ENCODE results near the gene SHC2. TPM values are rescaled to one million over a fixed set of nuclear protein-coding genes. Genes with fewer than 3 reads are reported as not detected.

Gene SHC2
- total and polyA plus RNA-seq, 2 of the 8 experiments (the other 6 are each of a cell fraction or from before 2014, with no cell fraction given) = 4.4 to 7.3 TPM

DNA sequence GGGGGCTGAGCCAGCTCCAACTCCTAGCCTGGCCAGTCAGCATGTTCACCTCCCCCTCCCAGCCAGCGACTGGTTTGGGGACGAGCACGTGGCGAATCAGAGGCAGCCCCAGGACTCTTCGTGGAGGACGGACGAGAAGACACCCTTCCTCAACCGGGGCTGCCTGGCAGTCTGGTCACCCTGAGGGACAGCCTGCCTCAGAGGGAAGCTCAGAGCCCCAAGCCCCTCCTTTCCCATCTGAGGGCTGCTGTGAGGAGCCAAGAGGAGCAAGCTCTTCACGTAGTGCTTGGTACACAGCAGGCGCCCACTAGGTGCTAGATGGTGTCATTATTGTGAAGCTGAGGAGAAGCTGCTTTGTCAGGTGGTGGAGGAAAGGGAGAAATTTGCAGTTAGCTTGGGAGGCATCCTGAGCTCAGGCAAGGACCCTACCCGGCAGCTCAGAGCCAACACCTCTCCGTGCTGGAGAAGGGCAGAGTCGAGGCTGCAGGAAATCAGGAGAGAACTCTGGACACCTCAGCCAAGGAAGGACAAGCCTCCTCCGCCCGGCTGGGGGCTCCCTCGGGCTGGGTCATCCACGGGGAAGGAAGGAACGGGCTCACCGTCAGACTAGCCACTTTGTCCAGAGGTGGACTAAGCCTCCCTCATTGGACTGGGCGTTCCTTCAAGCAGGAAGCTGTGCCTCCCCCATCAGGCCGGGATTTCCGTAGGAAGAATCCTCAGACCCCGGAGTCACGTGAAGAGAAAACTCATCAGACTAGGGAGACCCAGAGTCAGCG is 37.0 kb downstream of the SHC2 start:
- Histone ChIP-seq H3K23me2 (ENCODE audit: low read depth, low read length) (no peaks in the 10 kb centered on the region), H3K79me1 (ENCODE audit: low read depth, low read length) (no peaks in the 10 kb centered on the region), H2BK120ac (replicated peaks; ENCODE audit: low read depth, low read length) (no peak overlapping the region), H3K4me3 (ENCODE audit: extremely low read depth in 1 of 4, insufficient read depth in 2 of 4, low read depth in 3 of 4, low read length in 4 of 4) (no peak overlapping the region), H3K9ac (replicated peaks in 1 of 4; ENCODE audit: extremely low read depth in 1 of 4, low read depth in 3 of 4, low read length in 3 of 4) (no peak overlapping the region), H3K9me3 (ENCODE audit: insufficient read depth in 2 of 2, low read depth in 1 of 2, low read length in 1 of 2) (peaks cover 5 to 6% of the 10 kb centered on the region in 2 experiments; a peak in 2 of 4 replicates), H3K4ac (replicated peaks; ENCODE audit: insufficient read length, low read depth, low read length) (no peak overlapping the region), H4K91ac (replicated peaks; ENCODE audit: insufficient read length, low read length) (no peak overlapping the region), H4K8ac (ENCODE audit: extremely low read depth, insufficient read depth, low read length) (no peak overlapping the region; the same call in 1 of the 2 replicates), H2BK15ac (ENCODE audit: low read length) (no peak overlapping the region; the same call in 1 of the 2 replicates), H3K79me2 (ENCODE audit: control insufficient read depth in 1 of 2, insufficient read depth in 2 of 2, low read length in 2 of 2) (no peaks in the 10 kb centered on the region), H2BK5ac (ENCODE audit: low read depth, low read length) (no peak overlapping the region), H3K27me3 (replicated peaks in 1 of 4; ENCODE audit: control insufficient read depth in 3 of 4, extremely low read depth in 1 of 4, insufficient read depth in 3 of 4, low read length in 3 of 4) (peaks cover 0 to 15% (median 5%) of the 10 kb centered on the region in 4 experiments; a peak in 5 of 7 replicates), H3K4me2 (ENCODE audit: insufficient read depth in 1 of 2, low read depth in 2 of 2, low read length in 2 of 2) (no peak overlapping the region), H4K5ac (ENCODE audit: insufficient read length, low read depth, low read length) (no peak overlapping the region), H3K23ac (ENCODE audit: insufficient read length) (no peak overlapping the region), H3K36me3 (ENCODE audit: control insufficient read depth in 2 of 4, insufficient read depth in 4 of 4, low read length in 3 of 4) (peaks cover 0 to 2% (median 0%) of the 10 kb centered on the region in 4 experiments; a peak in 1 of 8 replicates), H2AK5ac (ENCODE audit: low read depth, low read length) (no peak overlapping the region), H2BK12ac (ENCODE audit: low read depth, low read length) (no peak overlapping the region), H4K20me1 (replicated peaks in 1 of 2; ENCODE audit: control insufficient read depth in 1 of 2, insufficient read depth in 2 of 2, low read length in 2 of 2) (peaks cover 0 to 2% of the 10 kb centered on the region in 2 experiments), H2AFZ (ENCODE audit: low read length) (no peak overlapping the region), H2BK20ac (ENCODE audit: low read length) (no peak overlapping the region), H3K18ac (ENCODE audit: extremely low read depth, low read length) (no peak overlapping the region; the same call in 1 of the 2 replicates), H3K27ac (ENCODE audit: low read depth, low read length) (no peak overlapping the region), H3K14ac (ENCODE audit: insufficient read length) (no peak overlapping the region), H3K4me1 (replicated peaks in 1 of 4; ENCODE audit: control insufficient read depth in 3 of 4, insufficient read depth in 4 of 4, low read length in 3 of 4) (no peaks in the 10 kb centered on the region; a peak in 3 of 7 replicates), H3K56ac (replicated peaks; ENCODE audit: insufficient read length, low read depth, low read length) (no peak overlapping the region)
- DNase-seq (ENCODE audit: low read depth in 1 of 2, low spot score in 2 of 2) = no peak
- FAIRE-seq = no peak
- CTCF ChIA-PET (ENCODE audit: partially characterized antibody) = interaction anchor here (1.2 to 1.3 kb wide), 2 partner anchors 12 to 40 kb away, joined by 3 to 5 read pairs; no protein-coding TSS in a partner anchor
- POLR2A ChIA-PET (ENCODE audit: partially characterized antibody) = no interaction called here
- WGBS, 2 experiments (ENCODE audit: extremely low coverage in 1 of 2, insufficient coverage in 1 of 2, insufficient read length in 1 of 2, insufficient replicate concordance in 2 of 2, low coverage in 1 of 2, low lambda C conversion rate in 2 of 2, missing lambda C conversion rate in 1 of 2) = 88% methylated on average over 23 of the region's 25 CpGs; no CpG with 5 or more reads in 1 of the 2 experiments
- TF ChIP-seq, protein P1, sequence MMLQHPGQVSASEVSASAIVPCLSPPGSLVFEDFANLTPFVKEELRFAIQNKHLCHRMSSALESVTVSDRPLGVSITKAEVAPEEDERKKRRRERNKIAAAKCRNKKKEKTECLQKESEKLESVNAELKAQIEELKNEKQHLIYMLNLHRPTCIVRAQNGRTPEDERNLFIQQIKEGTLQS (IDR thresholded peaks at IDR 0.05; ENCODE audit: insufficient read depth, low read depth, low read length) = no peak
- TF ChIP-seq GABPA (IDR thresholded peaks at IDR 0.05; ENCODE audit: borderline replicate concordance, insufficient read depth, low read length) (no peak), SP1 (IDR thresholded peaks at IDR 0.05; ENCODE audit: low read depth, low read length) (no peak), EP300 (IDR thresholded peaks at IDR 0.05; ENCODE audit: borderline replicate concordance in 1 of 2, low read depth in 2 of 2, low read length in 2 of 2) (no peak), CEBPB (IDR thresholded peaks at IDR 0.05; ENCODE audit: low read depth, low read length) (no peak), SIRT6 (IDR thresholded peaks at IDR 0.05; ENCODE audit: low read length) (no peak), TEAD4 (IDR thresholded peaks at IDR 0.05; ENCODE audit: low read depth, low read length) (no peak), SAP30 (IDR thresholded peaks at IDR 0.05; ENCODE audit: insufficient read depth, insufficient replicate concordance, low read length) (no peak), SP4 (IDR thresholded peaks at IDR 0.05; ENCODE audit: low read length) (no peak), KDM5A (IDR thresholded peaks at IDR 0.05; ENCODE audit: low read length) (no peak), EGR1 (IDR thresholded peaks at IDR 0.05; ENCODE audit: borderline replicate concordance, low read depth, low read length) (no peak), SRF (IDR thresholded peaks at IDR 0.05; ENCODE audit: low read depth, low read length) (no peak)

Measured in H1 (cell line).